ENCODE measurements around the gene CCDC195. TPM values are rescaled to one million over a fixed set of nuclear protein-coding genes. Genes with fewer than 3 reads are reported as not detected.

Gene CCDC195
- not detected in 2 replicates for total RNA-seq

GRCh38 chr2:224716201-224716600 lies at the start of gene CCDC195:
CCDC195 (minus strand) TSS chr2:224716365; CDS start chr2:224716365, 0 bp downstream.

Other genes starting within 250 kb of the CCDC195 start
- 63.0 and 68.5 TPM in 2 replicates for gene CUL3, start 131.0 kb downstream of the CCDC195 start, total RNA-seq

All from uterine smooth muscle cell (primary cell).